OCI-LY7 (cell line): ENCODE results near the gene SUPT4H1.

Experiments
- CTCF ChIP-seq: fragments of 200-600 bp; sonication (generic); conservative IDR thresholded peaks from 2 replicates; pipeline ENCODE4 v1.5.1; 2014; ENCODE audit warnings: mild to moderate bottlenecking, antibody characterized with exemption, low read length, moderate library complexity, mixed read lengths
- EZH2phosphoT487 ChIP-seq: fragments of 200-600 bp; sonication (generic); IDR thresholded peaks from 2 replicates; pipeline ENCODE4 v1.6.1; 2018; ENCODE audit warnings: low read depth, borderline replicate concordance, mild to moderate bottlenecking, mixed run types, antibody characterized with exemption, low read length, moderate library complexity, mixed read lengths

GRCh38 chr17:58322581-58323185 is 29.3 kb downstream of the SUPT4H1 start:
- TF ChIP-seq CTCF (no peak), EZH2phosphoT487 (no peak)
